GM12872 (cell line): ENCODE measurements around the gene AKAP13.

Source experiments
- CTCF ChIP-seq: IDR thresholded peaks from 3 replicates; pipeline ENCODE4 v1.5.1; 2011; ENCODE audit warnings: low read depth, mild to moderate bottlenecking, low read length, moderate library complexity; ENCODE audit not compliant: insufficient read depth

AKAP13 gene

GRCh38 chr15:85693277-85693676 is 312.9 kb downstream of the AKAP13 start:
- TF ChIP-seq CTCF, result no peak

- TF ChIP-seq CTCF, result no peak
Observed at GRCh38 chr15:85694091-85694490, 313.7 kb downstream of the AKAP13 start.

GRCh38 chr15:85700767-85701166 is 320.4 kb downstream of the AKAP13 start:
- no peak for TF ChIP-seq CTCF

- TF ChIP-seq CTCF, result no peak
Observed at GRCh38 chr15:85702321-85703101, 322.1 kb downstream of the AKAP13 start.

- no peak for TF ChIP-seq CTCF
Observed at GRCh38 chr15:85704066-85704465, 323.7 kb downstream of the AKAP13 start.

GRCh38 chr15:85704720-85705429 is 324.5 kb downstream of the AKAP13 start:
- TF ChIP-seq CTCF, result no peak

- no peak for TF ChIP-seq CTCF
Observed at GRCh38 chr15:85706779-85707518, 326.5 kb downstream of the AKAP13 start.
